ENCODE results near the gene RBM17. TPM values are rescaled to one million over a fixed set of nuclear protein-coding genes. Genes with fewer than 3 reads are reported as not detected.

The RBM17 gene
- total RNA-seq, 1 donor: 80.0 TPM

DNA sequence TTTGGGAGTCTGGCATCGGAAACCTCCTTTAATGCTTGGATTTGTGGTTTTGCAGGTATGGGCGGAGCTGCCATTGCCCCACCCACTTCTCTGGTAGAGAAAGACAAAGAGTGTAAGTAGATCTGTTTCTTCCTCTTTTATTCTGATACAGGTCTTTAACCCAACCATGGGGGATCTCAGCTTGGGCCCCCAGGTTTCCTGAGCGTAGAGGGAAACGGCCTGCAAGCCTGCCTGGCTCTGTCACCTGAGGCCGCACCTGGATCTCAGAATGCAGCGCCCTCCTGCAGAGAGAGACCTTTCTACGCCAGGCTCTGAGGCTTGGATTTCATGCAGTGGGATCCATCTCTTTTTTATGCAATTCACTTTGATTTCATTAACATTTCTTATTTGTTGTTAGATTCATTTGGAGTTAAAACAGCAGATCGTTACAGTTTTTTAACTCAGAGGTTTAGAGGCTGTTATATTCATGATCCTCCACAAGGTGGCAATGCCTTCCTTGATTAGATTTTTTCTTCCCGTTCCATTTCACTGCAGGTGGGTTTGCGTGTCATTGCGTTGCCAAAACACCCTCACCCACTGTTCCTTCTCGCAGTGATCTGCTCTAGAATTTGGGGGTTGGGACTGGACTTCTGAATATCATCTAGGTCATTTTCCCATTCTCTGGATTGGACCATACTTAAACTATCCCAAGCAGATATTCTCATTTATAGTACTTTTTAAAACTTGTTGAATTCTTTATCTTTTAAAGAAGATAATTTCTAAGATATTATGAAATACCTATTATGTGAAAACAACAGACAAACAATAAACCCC, 20.0 kb downstream of the RBM17 start:
- no peak overlapping the region for H3K4me3 ChIP-seq (ENCODE audit: low read length)
- H3K27me3 ChIP-seq (ENCODE audit: insufficient read depth, low read length): no peaks in the 10 kb centered on the region
- H3K9me3 ChIP-seq (ENCODE audit: low read depth, low read length): no peaks in the 10 kb centered on the region
- H3K4me1 ChIP-seq (ENCODE audit: insufficient read depth, low read length): peaks cover 16% of the 10 kb centered on the region

- H3K4me3 ChIP-seq (ENCODE audit: low read length): no peak overlapping the region
Observed at GRCh38 chr10:6109444-6109775, 20.6 kb downstream of the RBM17 start.

GRCh38 chr10:6110136-6110535, 21.3 kb downstream of the RBM17 start:
- Histone ChIP-seq H3K9me3 (ENCODE audit: low read depth, low read length) (no peaks in the 10 kb centered on the region), H3K4me3 (ENCODE audit: low read length) (no peak overlapping the region), H3K27me3 (ENCODE audit: insufficient read depth, low read length) (no peaks in the 10 kb centered on the region), H3K4me1 (ENCODE audit: insufficient read depth, low read length) (peaks cover 16% of the 10 kb centered on the region)

More at GRCh38 chr10:6109444-6109775, 20.6 kb downstream of the RBM17 start:
- Histone ChIP-seq H3K27me3 (ENCODE audit: insufficient read depth, low read length) (no peaks in the 10 kb centered on the region), H3K4me1 (ENCODE audit: insufficient read depth, low read length) (peaks cover 16% of the 10 kb centered on the region), H3K9me3 (ENCODE audit: low read depth, low read length) (no peaks in the 10 kb centered on the region)

DNA sequence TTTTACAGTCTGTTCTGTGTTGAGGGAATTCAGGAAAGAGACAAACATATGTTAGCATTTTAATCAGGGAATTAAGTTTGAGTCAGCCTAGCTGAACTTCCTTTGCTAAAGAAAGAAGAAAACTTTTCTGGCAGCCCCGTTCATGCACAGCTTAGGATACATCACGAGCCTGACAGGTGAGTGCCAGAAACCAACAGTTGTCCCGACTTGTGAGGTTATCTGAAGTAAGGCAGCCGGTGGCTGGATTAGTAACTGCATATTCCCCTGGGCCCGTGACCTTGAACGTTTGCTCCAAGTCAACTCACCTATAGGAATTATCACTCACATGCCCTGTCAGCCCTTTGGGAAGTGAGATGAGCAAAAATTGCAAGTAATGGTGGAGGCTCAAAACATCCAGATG, 24.1 kb downstream of the RBM17 start:
- no peaks in the 10 kb centered on the region for H3K27me3 ChIP-seq (ENCODE audit: insufficient read depth, low read length)
- no peak overlapping the region for H3K4me3 ChIP-seq (ENCODE audit: low read length)
- H3K4me1 ChIP-seq (ENCODE audit: insufficient read depth, low read length): peaks cover 16% of the 10 kb centered on the region
- no peaks in the 10 kb centered on the region for H3K9me3 ChIP-seq (ENCODE audit: low read depth, low read length)

- H3K9me3 ChIP-seq (ENCODE audit: low read depth, low read length): no peaks in the 10 kb centered on the region
Observed at GRCh38 chr10:6114299-6114698, 25.5 kb downstream of the RBM17 start.

GRCh38 chr10:6114805-6115341, 26.0 kb downstream of the RBM17 start:
- Histone ChIP-seq H3K4me3 (ENCODE audit: low read length) (no peak overlapping the region), H3K4me1 (ENCODE audit: insufficient read depth, low read length) (no peaks in the 10 kb centered on the region), H3K27me3 (ENCODE audit: insufficient read depth, low read length) (no peaks in the 10 kb centered on the region), H3K9me3 (ENCODE audit: low read depth, low read length) (no peaks in the 10 kb centered on the region)

More at GRCh38 chr10:6114299-6114698, 25.5 kb downstream of the RBM17 start:
- H3K4me3 ChIP-seq (ENCODE audit: low read length): no peak overlapping the region
- H3K4me1 ChIP-seq (ENCODE audit: insufficient read depth, low read length): peaks cover 2% of the 10 kb centered on the region
- no peaks in the 10 kb centered on the region for H3K27me3 ChIP-seq (ENCODE audit: insufficient read depth, low read length)

- Histone ChIP-seq H3K9me3 (ENCODE audit: low read depth, low read length) (no peaks in the 10 kb centered on the region), H3K4me1 (ENCODE audit: insufficient read depth, low read length) (no peaks in the 10 kb centered on the region), H3K4me3 (ENCODE audit: low read length) (no peak overlapping the region), H3K27me3 (ENCODE audit: insufficient read depth, low read length) (no peaks in the 10 kb centered on the region)
Observed at GRCh38 chr10:6115411-6115810, 26.6 kb downstream of the RBM17 start.

DNA sequence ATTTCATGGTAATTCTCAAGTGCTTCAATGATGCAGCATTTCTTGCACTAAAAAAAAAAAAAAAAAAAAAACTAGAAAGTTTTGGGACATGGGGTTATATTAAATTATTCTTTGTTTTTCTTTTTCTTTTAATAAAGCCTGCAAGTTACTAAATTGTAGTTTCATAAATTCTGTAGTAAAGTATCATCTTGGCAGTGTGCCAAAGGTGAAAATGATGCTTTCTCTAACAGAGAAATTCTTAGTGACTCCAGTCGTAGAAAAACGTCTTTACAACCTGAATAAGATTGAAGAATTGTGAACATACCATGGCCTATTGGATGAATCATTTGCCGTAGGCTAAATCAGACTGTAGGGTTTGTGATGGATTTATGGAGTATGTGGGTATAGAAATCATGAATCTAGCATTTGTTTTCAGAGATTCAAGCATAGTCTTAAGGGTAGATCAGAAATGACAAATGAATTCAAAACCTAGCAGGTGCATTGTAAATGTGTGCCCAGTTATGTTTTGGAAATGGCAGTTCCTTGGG, 27.1 kb downstream of the RBM17 start:
- Histone ChIP-seq H3K4me1 (ENCODE audit: insufficient read depth, low read length) (no peaks in the 10 kb centered on the region), H3K4me3 (ENCODE audit: low read length) (no peak overlapping the region), H3K27me3 (ENCODE audit: insufficient read depth, low read length) (no peaks in the 10 kb centered on the region), H3K9me3 (ENCODE audit: low read depth, low read length) (no peaks in the 10 kb centered on the region)

- no peaks in the 10 kb centered on the region for H3K9me3 ChIP-seq (ENCODE audit: low read depth, low read length)
- no peak overlapping the region for H3K4me3 ChIP-seq (ENCODE audit: low read length)
- no peaks in the 10 kb centered on the region for H3K4me1 ChIP-seq (ENCODE audit: insufficient read depth, low read length)
- H3K27me3 ChIP-seq (ENCODE audit: insufficient read depth, low read length): no peaks in the 10 kb centered on the region
Observed at GRCh38 chr10:6116806-6117205, 28.0 kb downstream of the RBM17 start.

GRCh38 chr10:6117711-6118110, 28.9 kb downstream of the RBM17 start:
- H3K4me3 ChIP-seq (ENCODE audit: low read length): no peak overlapping the region
- H3K9me3 ChIP-seq (ENCODE audit: low read depth, low read length): no peaks in the 10 kb centered on the region
- H3K27me3 ChIP-seq (ENCODE audit: insufficient read depth, low read length): no peaks in the 10 kb centered on the region
- no peaks in the 10 kb centered on the region for H3K4me1 ChIP-seq (ENCODE audit: insufficient read depth, low read length)

DNA sequence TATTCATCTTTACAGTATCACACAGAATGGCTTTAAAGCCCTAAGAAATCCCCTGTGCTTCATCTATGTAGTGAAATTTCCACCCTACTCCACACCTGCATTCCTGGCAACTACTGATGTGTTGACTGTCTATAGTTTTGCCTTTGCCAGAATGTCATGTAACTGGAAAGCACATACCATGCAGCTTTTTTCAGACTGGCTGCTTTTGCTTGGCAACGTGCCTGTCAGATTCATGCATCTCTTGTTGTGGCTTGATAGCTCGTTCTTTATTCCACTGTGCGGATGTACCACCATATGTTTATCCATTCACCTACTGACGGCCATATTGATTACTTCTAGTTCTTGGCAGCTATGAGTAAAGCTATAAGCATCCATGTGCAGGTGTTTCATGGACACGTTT, 30.6 kb downstream of the RBM17 start:
- Histone ChIP-seq H3K4me3 (ENCODE audit: low read length) (no peak overlapping the region), H3K27me3 (ENCODE audit: insufficient read depth, low read length) (no peaks in the 10 kb centered on the region), H3K9me3 (ENCODE audit: low read depth, low read length) (no peaks in the 10 kb centered on the region), H3K4me1 (ENCODE audit: insufficient read depth, low read length) (peaks cover 9% of the 10 kb centered on the region)

GRCh38 chr10:6119962-6120361, 31.1 kb downstream of the RBM17 start:
- peaks cover 13% of the 10 kb centered on the region for H3K4me1 ChIP-seq (ENCODE audit: insufficient read depth, low read length)
- no peak overlapping the region for H3K4me3 ChIP-seq (ENCODE audit: low read length)
- no peaks in the 10 kb centered on the region for H3K27me3 ChIP-seq (ENCODE audit: insufficient read depth, low read length)
- no peaks in the 10 kb centered on the region for H3K9me3 ChIP-seq (ENCODE audit: low read depth, low read length)

- Histone ChIP-seq H3K4me3 (ENCODE audit: low read length) (no peak overlapping the region), H3K27me3 (ENCODE audit: insufficient read depth, low read length) (no peaks in the 10 kb centered on the region)
Observed at GRCh38 chr10:6120691-6121090, 31.9 kb downstream of the RBM17 start.

DNA sequence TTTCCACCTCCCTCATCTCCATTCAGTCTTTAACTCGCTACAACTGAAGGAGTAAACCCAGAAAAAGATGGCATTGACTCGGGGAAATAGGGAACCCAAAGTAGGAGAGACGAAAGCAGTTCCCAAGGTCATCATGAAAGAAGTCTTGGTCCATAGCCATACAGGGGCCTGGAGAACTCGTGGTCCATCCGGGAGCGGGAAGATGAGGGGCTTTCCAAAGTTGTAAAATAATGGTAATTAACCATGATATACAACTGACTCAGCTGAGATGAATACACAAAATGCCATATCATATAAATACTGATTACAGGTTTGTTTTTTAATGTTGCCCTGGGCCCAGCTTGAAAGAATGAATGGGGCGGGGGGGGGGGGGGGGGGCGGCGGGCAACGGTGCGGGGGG, 32.3 kb downstream of the RBM17 start:
- Histone ChIP-seq H3K27me3 (ENCODE audit: insufficient read depth, low read length) (no peaks in the 10 kb centered on the region), H3K9me3 (ENCODE audit: low read depth, low read length) (no peaks in the 10 kb centered on the region), H3K4me1 (ENCODE audit: insufficient read depth, low read length) (peaks cover 13% of the 10 kb centered on the region), H3K4me3 (ENCODE audit: low read length) (no peak overlapping the region)

More at GRCh38 chr10:6120691-6121090, 31.9 kb downstream of the RBM17 start:
- Histone ChIP-seq H3K4me1 (ENCODE audit: insufficient read depth, low read length) (peaks cover 13% of the 10 kb centered on the region), H3K9me3 (ENCODE audit: low read depth, low read length) (no peaks in the 10 kb centered on the region)

GRCh38 chr10:6123532-6123931, 34.7 kb downstream of the RBM17 start:
- H3K27me3 ChIP-seq (ENCODE audit: insufficient read depth, low read length): no peaks in the 10 kb centered on the region
- no peaks in the 10 kb centered on the region for H3K9me3 ChIP-seq (ENCODE audit: low read depth, low read length)
- H3K4me3 ChIP-seq (ENCODE audit: low read length): no peak overlapping the region
- H3K4me1 ChIP-seq (ENCODE audit: insufficient read depth, low read length): peaks cover 18% of the 10 kb centered on the region

DNA sequence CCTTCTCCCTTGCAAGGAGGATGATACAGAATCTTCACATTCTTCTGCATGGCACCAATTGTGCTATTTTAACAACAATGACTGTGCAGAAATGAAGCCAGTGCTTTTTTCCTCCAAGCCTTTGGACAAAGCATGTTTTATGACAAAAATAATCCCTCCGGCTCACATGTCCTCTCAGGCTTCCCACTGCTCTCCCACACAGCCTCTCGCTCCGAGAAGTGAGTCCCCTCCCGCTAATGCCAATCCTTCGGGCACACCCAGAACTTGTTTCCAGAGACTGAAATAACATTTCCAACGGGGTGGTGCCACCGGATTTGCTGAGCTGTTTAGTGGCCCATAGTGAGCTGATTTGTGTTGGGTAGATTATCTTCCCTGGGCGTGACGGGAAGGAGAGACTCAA, 35.8 kb downstream of the RBM17 start:
- no peak overlapping the region for H3K4me3 ChIP-seq (ENCODE audit: low read length)

More for the DNA sequence above, 35.8 kb downstream of the RBM17 start:
- H3K27me3 ChIP-seq (ENCODE audit: insufficient read depth, low read length): no peaks in the 10 kb centered on the region
- H3K4me1 ChIP-seq (ENCODE audit: insufficient read depth, low read length): peaks cover 27% of the 10 kb centered on the region
- H3K9me3 ChIP-seq (ENCODE audit: low read depth, low read length): no peaks in the 10 kb centered on the region
